ENCODE measurements around the gene LZIC.

LZIC gene

GRCh38 chr1:9883585-9884449 is 59.4 kb downstream of the LZIC start:
- no peak for DNase-seq

- DNase-seq, result no peak
Observed at GRCh38 chr1:9882945-9883303, 60.3 kb downstream of the LZIC start.

DNA sequence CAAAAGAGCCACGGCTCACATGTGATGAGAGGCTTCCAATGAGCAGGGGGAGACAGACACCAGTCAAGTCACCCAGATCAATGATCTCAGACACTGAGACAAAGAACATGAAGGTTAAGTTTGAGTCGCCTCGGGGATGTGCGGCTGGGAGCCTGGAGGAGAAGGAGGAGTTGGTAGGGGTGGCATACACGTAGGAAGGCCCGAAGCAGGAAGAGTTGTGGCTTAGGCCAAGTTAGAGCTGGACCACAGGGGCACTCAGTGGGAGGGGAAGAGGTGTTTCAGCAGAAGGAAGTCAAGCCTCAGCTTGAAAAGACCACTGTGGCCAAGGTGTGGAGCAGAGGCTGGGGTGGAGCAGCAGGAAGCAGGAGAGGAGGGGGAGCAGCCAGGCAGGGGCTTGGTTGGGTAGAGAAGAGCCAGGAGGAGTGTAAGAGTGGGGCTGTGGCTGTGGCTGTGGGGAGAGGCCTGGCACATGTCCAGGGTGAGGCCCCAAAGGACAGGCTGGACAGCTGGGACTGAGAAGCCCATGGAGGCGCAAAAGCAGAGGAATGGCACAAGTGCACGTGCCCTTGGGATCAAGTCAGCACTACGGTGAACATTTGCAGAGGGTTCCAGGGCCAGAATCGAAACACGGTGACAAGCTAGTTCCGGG is 60.8 kb downstream of the LZIC start:
- DNase-seq, result no peak

- no peak for DNase-seq
Observed at GRCh38 chr1:9881838-9882249, 61.3 kb downstream of the LZIC start.

All from stimulated activated CD4-positive, alpha-beta T cell treated with anti-CD3 and anti-CD28 coated beads, Interleukin-4, amount 100 ng/mL, for 4 hours (primary cell).